Neural cell (in vitro differentiated cells): ENCODE results near the gene RNF217. TPM values are rescaled to one million over a fixed set of nuclear protein-coding genes. Genes with fewer than 3 reads are reported as not detected.
"Not testable (repeated sequence)": the region's sequence is repeated elsewhere in the genome, so short reads cannot be mapped to it uniquely, and the experiment has no call there.

Experiments
- H2AFZ ChIP-seq: fragments of 200-600, 300-800 bp; sonication (generic), shearing (Covaris generic); 2 replicates; pipeline ENCODE4 v1.6.0; 2014; ENCODE audit warnings: low read depth, mild to moderate bottlenecking, antibody characterized with exemption, low read length, moderate library complexity
- H3F3A ChIP-seq: fragments of 200-600 bp; shearing (Covaris generic); 2 replicates; pipeline ENCODE4 v1.6.1; 2016; ENCODE audit warnings: mild to moderate bottlenecking, moderate library complexity, mixed read lengths, antibody characterized with exemption, low read length; ENCODE audit not compliant: insufficient read depth, poor library complexity, severe bottlenecking
- H3K27ac ChIP-seq: fragments of 200-600, 300-800 bp; sonication (generic), shearing (Covaris generic); 2 replicates; pipeline ENCODE4 v1.5.1; 2014; ENCODE audit warnings: mild to moderate bottlenecking, low read length, moderate library complexity
- H3K27me3 ChIP-seq: fragments of 300-800, 200-600 bp; sonication (generic), shearing (Covaris generic); 2 replicates; pipeline ENCODE4 v1.6.0; 2014; ENCODE audit warnings: mild to moderate bottlenecking, low read depth, low read length, moderate library complexity; ENCODE audit not compliant: insufficient read depth
- H3K36me3 ChIP-seq: fragments of 300-800, 200-600 bp; sonication (generic), shearing (Covaris generic); 2 replicates; pipeline ENCODE4 v1.5.1; 2014; ENCODE audit warnings: mild to moderate bottlenecking, antibody characterized with exemption, low read length, moderate library complexity; ENCODE audit not compliant: insufficient read depth
- H3K4me2 ChIP-seq: fragments of 300-800, 200-600 bp; sonication (generic), shearing (Covaris generic); 2 replicates; pipeline ENCODE4 v1.6.0; 2014; ENCODE audit warnings: mild to moderate bottlenecking, low read length
- H3K4me3 ChIP-seq: fragments of 300-800, 200-600 bp; sonication (generic), shearing (Covaris generic); 2 replicates; pipeline ENCODE4 v1.5.1; 2014; ENCODE audit warnings: mild to moderate bottlenecking, low read length, moderate library complexity
- H3K79me2 ChIP-seq: fragments of 200-600 bp; shearing (Covaris generic); replicated peaks from 2 replicates; pipeline ENCODE4 v1.6.0; 2014; ENCODE audit warnings: mild to moderate bottlenecking, low read length, moderate library complexity; ENCODE audit not compliant: insufficient read depth
- H3K9ac ChIP-seq: fragments of 300-800, 200-600 bp; sonication (generic), shearing (Covaris generic); 2 replicates; pipeline ENCODE4 v1.6.1; 2016; ENCODE audit warnings: mild to moderate bottlenecking, low read length, mixed read lengths
- H3K9me2 ChIP-seq: fragments of 200-600 bp; shearing (Covaris generic); 2 replicates; pipeline ENCODE4 v1.6.1; 2016; ENCODE audit warnings: mild to moderate bottlenecking, low read length, mixed read lengths; ENCODE audit not compliant: insufficient read depth
- H3K9me3 ChIP-seq: fragments of 200-600, 300-800 bp; sonication (generic), shearing (Covaris generic); 2 replicates; pipeline ENCODE4 v1.6.1; 2016; ENCODE audit warnings: mild to moderate bottlenecking, mixed run types, low read length, moderate library complexity, mixed read lengths
- H4K20me1 ChIP-seq: fragments of 200-600 bp; shearing (Covaris generic); 2 replicates; pipeline ENCODE4 v1.6.1; 2016; ENCODE audit warnings: mild to moderate bottlenecking, mixed run types; ENCODE audit not compliant: insufficient read depth
- EP300 ChIP-seq: fragments of 450-650 bp; conservative IDR thresholded peaks from 2 replicates; pipeline ENCODE4 v1.6.1; 2014; ENCODE audit warnings: antibody characterized with exemption, mild to moderate bottlenecking, moderate library complexity; ENCODE audit not compliant: poor library complexity, severe bottlenecking
- EZH2 ChIP-seq: fragments of 200-600, 300-800 bp; shearing (Covaris generic), sonication (generic); IDR thresholded peaks from 2 replicates; pipeline ENCODE4 v1.6.1; 2014; ENCODE audit warnings: antibody characterized with exemption, low read length, borderline replicate concordance, mild to moderate bottlenecking; ENCODE audit not compliant: insufficient read depth, poor library complexity, severe bottlenecking
- MXI1 ChIP-seq: fragments of 450-650 bp; conservative IDR thresholded peaks from 2 replicates; pipeline ENCODE4 v1.6.1; 2014; ENCODE audit warnings: antibody characterized with exemption, mild to moderate bottlenecking; ENCODE audit not compliant: poor library complexity, severe bottlenecking
- POLR2AphosphoS5 ChIP-seq: IDR thresholded peaks from 2 replicates; pipeline ENCODE4 v1.6.1; 2012
- RAD21 ChIP-seq: fragments of 450-650 bp; conservative IDR thresholded peaks from 2 replicates; pipeline ENCODE4 v1.6.1; 2014; ENCODE audit warnings: antibody characterized with exemption, mild to moderate bottlenecking, moderate library complexity
- SMC3 ChIP-seq: fragments of 450-650 bp; conservative IDR thresholded peaks from 2 replicates; pipeline ENCODE4 v1.6.1; 2014; ENCODE audit warnings: antibody characterized with exemption, mild to moderate bottlenecking, moderate library complexity; ENCODE audit not compliant: poor library complexity
- TAF1 ChIP-seq: IDR thresholded peaks from 2 replicates; pipeline ENCODE4 v1.6.1; 2012; ENCODE audit warnings: low read depth
- polyA plus RNA-seq: library from polyadenylated mRNA; depleted of rRNA; stranded (reverse); fragments of >200 nt; gene quantifications from 2 replicates; pipeline ENCODE4 v1.2.3, GENCODE V29; 2014
- TF ChIP-seq, protein P1 (sequence below): IDR thresholded peaks from 2 replicates; pipeline ENCODE4 v1.6.1; 2012; ENCODE audit warnings: borderline replicate concordance
- TF ChIP-seq, protein P2 (sequence below): fragments of 450-650 bp; IDR thresholded peaks from 2 replicates; pipeline ENCODE4 v1.5.1; 2014; ENCODE audit warnings: antibody characterized with exemption, mild to moderate bottlenecking, moderate library complexity; ENCODE audit not compliant: poor library complexity, severe bottlenecking

Gene RNF217
- polyA plus RNA-seq, 1 donor from 2014 or later, result 10.2 TPM

DNA sequence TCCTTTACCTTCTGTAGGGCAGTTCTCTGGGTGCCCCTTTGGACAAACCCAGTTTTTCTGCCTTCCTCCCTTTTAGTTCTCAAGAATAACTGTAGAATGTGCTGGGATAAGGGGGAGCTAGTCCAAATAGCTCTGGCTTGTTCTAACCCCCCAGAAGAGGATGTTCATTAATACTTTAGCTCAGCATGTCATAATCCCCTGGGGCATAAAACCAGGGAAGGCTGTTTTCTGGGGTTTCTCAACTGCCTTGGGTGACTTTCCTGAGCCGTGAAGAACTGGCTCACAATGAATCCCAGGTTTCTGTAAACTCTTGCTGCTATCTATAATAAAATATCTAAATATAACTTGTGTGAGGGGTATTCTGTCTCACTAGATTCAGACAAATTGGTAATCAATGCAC lies 44.5 kb upstream of the RNF217 start:
- Histone ChIP-seq H3K27ac (no peak overlapping the region), H2AFZ (no peak overlapping the region), H3K9ac (no peak overlapping the region), H3K9me2 (no peaks in the 10 kb centered on the region), H3K4me2 (no peak overlapping the region), H3K27me3 (no peaks in the 10 kb centered on the region), H3F3A (no peaks in the 10 kb centered on the region), H3K36me3 (no peaks in the 10 kb centered on the region), H3K4me3 (no peak overlapping the region), H4K20me1 (no peaks in the 10 kb centered on the region), H3K9me3 (no peaks in the 10 kb centered on the region), H3K79me2 (no peaks in the 10 kb centered on the region)
- no peak for TF ChIP-seq EZH2
- TF ChIP-seq, protein P1, sequence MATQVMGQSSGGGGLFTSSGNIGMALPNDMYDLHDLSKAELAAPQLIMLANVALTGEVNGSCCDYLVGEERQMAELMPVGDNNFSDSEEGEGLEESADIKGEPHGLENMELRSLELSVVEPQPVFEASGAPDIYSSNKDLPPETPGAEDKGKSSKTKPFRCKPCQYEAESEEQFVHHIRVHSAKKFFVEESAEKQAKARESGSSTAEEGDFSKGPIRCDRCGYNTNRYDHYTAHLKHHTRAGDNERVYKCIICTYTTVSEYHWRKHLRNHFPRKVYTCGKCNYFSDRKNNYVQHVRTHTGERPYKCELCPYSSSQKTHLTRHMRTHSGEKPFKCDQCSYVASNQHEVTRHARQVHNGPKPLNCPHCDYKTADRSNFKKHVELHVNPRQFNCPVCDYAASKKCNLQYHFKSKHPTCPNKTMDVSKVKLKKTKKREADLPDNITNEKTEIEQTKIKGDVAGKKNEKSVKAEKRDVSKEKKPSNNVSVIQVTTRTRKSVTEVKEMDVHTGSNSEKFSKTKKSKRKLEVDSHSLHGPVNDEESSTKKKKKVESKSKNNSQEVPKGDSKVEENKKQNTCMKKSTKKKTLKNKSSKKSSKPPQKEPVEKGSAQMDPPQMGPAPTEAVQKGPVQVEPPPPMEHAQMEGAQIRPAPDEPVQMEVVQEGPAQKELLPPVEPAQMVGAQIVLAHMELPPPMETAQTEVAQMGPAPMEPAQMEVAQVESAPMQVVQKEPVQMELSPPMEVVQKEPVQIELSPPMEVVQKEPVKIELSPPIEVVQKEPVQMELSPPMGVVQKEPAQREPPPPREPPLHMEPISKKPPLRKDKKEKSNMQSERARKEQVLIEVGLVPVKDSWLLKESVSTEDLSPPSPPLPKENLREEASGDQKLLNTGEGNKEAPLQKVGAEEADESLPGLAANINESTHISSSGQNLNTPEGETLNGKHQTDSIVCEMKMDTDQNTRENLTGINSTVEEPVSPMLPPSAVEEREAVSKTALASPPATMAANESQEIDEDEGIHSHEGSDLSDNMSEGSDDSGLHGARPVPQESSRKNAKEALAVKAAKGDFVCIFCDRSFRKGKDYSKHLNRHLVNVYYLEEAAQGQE, result no peak
- no peak for TF ChIP-seq TAF1
- TF ChIP-seq, protein P2, sequence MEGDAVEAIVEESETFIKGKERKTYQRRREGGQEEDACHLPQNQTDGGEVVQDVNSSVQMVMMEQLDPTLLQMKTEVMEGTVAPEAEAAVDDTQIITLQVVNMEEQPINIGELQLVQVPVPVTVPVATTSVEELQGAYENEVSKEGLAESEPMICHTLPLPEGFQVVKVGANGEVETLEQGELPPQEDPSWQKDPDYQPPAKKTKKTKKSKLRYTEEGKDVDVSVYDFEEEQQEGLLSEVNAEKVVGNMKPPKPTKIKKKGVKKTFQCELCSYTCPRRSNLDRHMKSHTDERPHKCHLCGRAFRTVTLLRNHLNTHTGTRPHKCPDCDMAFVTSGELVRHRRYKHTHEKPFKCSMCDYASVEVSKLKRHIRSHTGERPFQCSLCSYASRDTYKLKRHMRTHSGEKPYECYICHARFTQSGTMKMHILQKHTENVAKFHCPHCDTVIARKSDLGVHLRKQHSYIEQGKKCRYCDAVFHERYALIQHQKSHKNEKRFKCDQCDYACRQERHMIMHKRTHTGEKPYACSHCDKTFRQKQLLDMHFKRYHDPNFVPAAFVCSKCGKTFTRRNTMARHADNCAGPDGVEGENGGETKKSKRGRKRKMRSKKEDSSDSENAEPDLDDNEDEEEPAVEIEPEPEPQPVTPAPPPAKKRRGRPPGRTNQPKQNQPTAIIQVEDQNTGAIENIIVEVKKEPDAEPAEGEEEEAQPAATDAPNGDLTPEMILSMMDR, result no peak
- TF ChIP-seq POLR2AphosphoS5, result no peak
- no peak for TF ChIP-seq EP300
- no peak for TF ChIP-seq RAD21
- TF ChIP-seq SMC3, result no peak
- TF ChIP-seq MXI1, result no peak

DNA sequence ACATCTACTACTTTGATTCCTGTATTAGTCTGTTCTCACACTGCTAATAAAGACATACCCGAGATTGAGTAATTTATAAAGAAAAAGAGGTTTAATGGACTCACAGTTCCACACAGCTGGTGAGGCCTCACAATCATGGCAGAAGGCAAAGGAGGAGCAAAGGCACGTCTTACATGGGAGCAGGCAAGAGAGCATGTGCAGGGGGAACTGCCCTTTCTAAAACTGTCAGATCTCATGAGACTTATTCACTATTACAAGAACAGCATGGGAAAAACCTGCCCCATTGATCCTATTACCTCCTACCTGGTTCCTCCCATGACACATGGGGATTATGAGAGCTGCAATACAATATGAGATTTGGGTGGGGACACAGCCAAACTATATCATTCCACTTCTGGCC lies 42.5 kb upstream of the RNF217 start:
- not testable (repeated sequence) for H3K27me3 ChIP-seq, H3K79me2 ChIP-seq, H3K27ac ChIP-seq, H3K4me3 ChIP-seq, H3F3A ChIP-seq, H4K20me1 ChIP-seq, H3K9me3 ChIP-seq, H3K9ac ChIP-seq, H3K36me3 ChIP-seq, H3K4me2 ChIP-seq, H3K9me2 ChIP-seq, H2AFZ ChIP-seq

DNA sequence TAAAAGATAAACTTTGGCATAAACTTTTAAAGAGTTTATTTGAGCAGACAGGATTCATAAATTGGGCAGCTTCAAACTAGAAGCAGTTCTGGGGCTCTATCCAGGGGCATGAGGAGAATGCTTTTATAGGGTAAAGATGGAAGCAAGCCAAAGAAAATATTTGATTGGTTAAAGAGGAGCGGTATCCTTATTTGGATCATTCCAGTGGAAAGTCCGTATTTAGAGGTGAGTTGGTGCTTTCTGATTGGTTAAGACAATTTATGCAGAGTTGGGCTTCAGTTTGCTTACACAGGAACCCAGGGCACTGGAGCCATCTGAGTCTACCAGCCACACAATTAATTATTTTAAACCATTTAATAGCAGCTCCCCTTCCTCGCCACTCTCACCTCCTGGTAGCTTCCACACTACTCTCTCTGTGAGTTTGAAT lies 37.9 kb upstream of the RNF217 start:
- H2AFZ ChIP-seq, result no peak overlapping the region
- H3K9me3 ChIP-seq, result no peaks in the 10 kb centered on the region
- H4K20me1 ChIP-seq, result no peaks in the 10 kb centered on the region
- H3K4me2 ChIP-seq, result no peak overlapping the region
- H3K27me3 ChIP-seq, result no peaks in the 10 kb centered on the region
- H3K9me2 ChIP-seq, result no peaks in the 10 kb centered on the region
- no peaks in the 10 kb centered on the region for H3F3A ChIP-seq
- no peak for TF ChIP-seq POLR2AphosphoS5
- no peak for TF ChIP-seq EZH2
- TF ChIP-seq RAD21, result no peak
- TF ChIP-seq, protein P2, result no peak
- no peak for TF ChIP-seq EP300
- no peak for TF ChIP-seq TAF1
- TF ChIP-seq SMC3, result no peak
- TF ChIP-seq, protein P1, result no peak
- no peak for TF ChIP-seq MXI1
- no peaks in the 10 kb centered on the region for H3K79me2 ChIP-seq
- no peak overlapping the region for H3K4me3 ChIP-seq
- H3K36me3 ChIP-seq, result no peaks in the 10 kb centered on the region
- H3K27ac ChIP-seq, result no peak overlapping the region
- no peak overlapping the region for H3K9ac ChIP-seq
